Stomach (tissue), 9 donors: ENCODE results near the gene TLL1. TPM values are rescaled to one million over a fixed set of nuclear protein-coding genes. Genes with fewer than 3 reads are reported as not detected.

Source experiments
- DNase-seq, 2 donors: peaks; one replicate each; pipeline versions ENCODE4 v3.0.0 to v3.0.0-alpha.2; 2013 to 2019
- H3K27ac ChIP-seq, 5 donors: fragments of 200-600 bp in 4 of 5; sonication (generic) in 4 of 5; one replicate each; pipeline ENCODE4 v1.5.1; 2013 to 2019; ENCODE audit warnings: mild to moderate bottlenecking in 1 of 5, moderate library complexity in 1 of 5
- H3K27me3 ChIP-seq, 3 donors: fragments of 200-600 bp; sonication (generic); one replicate each; pipeline ENCODE4 v1.5.1; 2017 to 2019; ENCODE audit warnings: mixed run types in 1 of 3
- H3K36me3 ChIP-seq, 4 donors: fragments of 200-600 bp; sonication (generic); 1 replicate in 3 of 4; 2 replicates in 1 of 4; pipeline ENCODE4 v1.5.1; 2016 to 2019
- H3K4me1 ChIP-seq, 4 donors: fragments of 200-600 bp; sonication (generic); one replicate each; pipeline ENCODE4 v1.5.1; 2016 to 2019
- H3K4me3 ChIP-seq, 4 donors: fragments of 200-600 bp; sonication (generic) in 3 of 4; one replicate each; pipeline ENCODE4 v1.5.1; 2016 to 2019; ENCODE audit warnings: mild to moderate bottlenecking in 1 of 4
- H3K9me3 ChIP-seq, 4 donors: fragments of 200-600 bp; sonication (generic); one replicate each; pipeline ENCODE4 v1.5.1; 2016 to 2019
- CTCF ChIP-seq, 7 experiments: fragments of 450-650 bp in 4 of 7; fragments of 200-600 bp in 3 of 7; sonication (generic) in 3 of 7; IDR thresholded peaks; one replicate each; pipeline ENCODE4 v1.5.1; 2016 to 2019; ENCODE audit warnings: antibody characterized with exemption in 7 of 7, control low read depth in 2 of 7, mild to moderate bottlenecking in 1 of 7
- EP300 ChIP-seq: sonication (generic); formaldehyde crosslinking; IDR thresholded peaks from one replicate; pipeline ENCODE4 v1.6.1; 2017; ENCODE audit warnings: antibody characterized with exemption
- POLR2A ChIP-seq, 4 donors: fragments of 450-650 bp; IDR thresholded peaks; one replicate each; pipeline ENCODE4 v1.6.1; 2016; ENCODE audit warnings: antibody characterized with exemption in 4 of 4, control low read depth in 2 of 4, mild to moderate bottlenecking in 1 of 4, moderate library complexity in 1 of 4
- POLR2AphosphoS5 ChIP-seq, 3 donors: sonication (generic); formaldehyde crosslinking; IDR thresholded peaks; one replicate each; pipeline ENCODE4 v1.6.1; 2016; ENCODE audit warnings: antibody characterized with exemption in 3 of 3
- WGBS, 5 donors: extraction: QIAGEN DNeasy Blood & Tissue Kit in 3 of 5; methylation state at CpG; one replicate each; pipeline versions ENCODE4 v1.1.5 to v1.1.7; 2013 to 2018; 5-methylcytosine and 5-hydroxymethylcytosine counted together
- intact Hi-C: fragments of 100-400 bp; cut with DNase I; formaldehyde crosslinking; loops from one replicate; pipeline ENCODE4 v1.15.1; 2023; ENCODE audit warnings: low total_unique reads
- polyA plus RNA-seq, 3 donors: library from polyadenylated mRNA; stranded (reverse); fragments of 200-250 nt; gene quantifications; one replicate each; pipeline ENCODE4 v1.2.3, GENCODE V29; 2013
- total RNA-seq, 5 donors: library from RNA; depleted of rRNA; stranded (reverse); fragments of >200 nt; gene quantifications; one replicate each; pipeline versions ENCODE4 v1.1.0 to v1.2.3, GENCODE V29; 2014 to 2016
- donor health status: healthy with polysubstance abuse.
- donor health status: Bipolar disorder and iron deficiency.
- donor health status: healthy.

The TLL1 gene
- total and polyA plus RNA-seq, 8 donors: under 0.01 to 27.5 (median 0.28) TPM; not detected in 1

- no peaks in the 10 kb centered on the region for H3K36me3 ChIP-seq
- intact Hi-C loops: no loop called here
- no peaks in the 10 kb centered on the region for H3K4me1 ChIP-seq
- 67 to 86% (median 78%) methylated on average over 4 of the region's 4 CpGs for WGBS, 5 donors
- TF ChIP-seq CTCF (IDR thresholded peaks at IDR 0.05): no peak
- TF ChIP-seq POLR2A (IDR thresholded peaks at IDR 0.05): no peak
- no peak for TF ChIP-seq EP300
- no peak for TF ChIP-seq POLR2AphosphoS5 (IDR thresholded peaks at IDR 0.05)
- no peak overlapping the region for H3K4me3 ChIP-seq
- H3K9me3 ChIP-seq: no peaks in the 10 kb centered on the region
- H3K27ac ChIP-seq: no peak overlapping the region
- H3K27me3 ChIP-seq: no peaks in the 10 kb centered on the region
- no peak for DNase-seq
Measured at GRCh38 chr4:165991325-165992180, 118.5 kb downstream of the TLL1 start.

- TF ChIP-seq CTCF (IDR thresholded peaks at IDR 0.05): no peak
- no peak for TF ChIP-seq POLR2AphosphoS5 (IDR thresholded peaks at IDR 0.05)
- no peak for TF ChIP-seq POLR2A (IDR thresholded peaks at IDR 0.05)
- no peak for TF ChIP-seq EP300
- Histone ChIP-seq H3K27ac (no peak overlapping the region), H3K4me1 (no peaks in the 10 kb centered on the region), H3K4me3 (no peak overlapping the region), H3K9me3 (no peaks in the 10 kb centered on the region), H3K27me3 (no peaks in the 10 kb centered on the region), H3K36me3 (no peaks in the 10 kb centered on the region)
- intact Hi-C loops: no loop called here
- WGBS, 5 donors: 69 to 86% (median 73%) methylated on average over 1 of the region's 1 CpG
- DNase-seq: no peak
Measured at GRCh38 chr4:165992283-165992682, 119.2 kb downstream of the TLL1 start.

GRCh38 chr4:165994701-165995100 lies 121.7 kb downstream of the TLL1 start:
- Histone ChIP-seq H3K36me3 (no peaks in the 10 kb centered on the region), H3K4me1 (no peaks in the 10 kb centered on the region), H3K27ac (no peak overlapping the region), H3K4me3 (no peak overlapping the region), H3K27me3 (no peaks in the 10 kb centered on the region), H3K9me3 (no peaks in the 10 kb centered on the region)
- intact Hi-C loops: no loop called here
- DNase-seq: no peak
- 43 to 68% (median 57%) methylated on average over 1 of the region's 1 CpG for WGBS, 5 donors
- TF ChIP-seq POLR2A (IDR thresholded peaks at IDR 0.05) (no peak), CTCF (IDR thresholded peaks at IDR 0.05) (no peak), POLR2AphosphoS5 (IDR thresholded peaks at IDR 0.05) (no peak), EP300 (no peak)

- H3K27me3 ChIP-seq: no peaks in the 10 kb centered on the region
- no peak overlapping the region for H3K27ac ChIP-seq
- intact Hi-C loops: no loop called here
- TF ChIP-seq POLR2A (IDR thresholded peaks at IDR 0.05): no peak
- WGBS, 5 donors: 74 to 82% (median 79%) methylated on average over 2 of the region's 2 CpGs
- no peak for DNase-seq
- H3K9me3 ChIP-seq: no peaks in the 10 kb centered on the region
- no peaks in the 10 kb centered on the region for H3K36me3 ChIP-seq
- H3K4me1 ChIP-seq: no peaks in the 10 kb centered on the region
- H3K4me3 ChIP-seq: no peak overlapping the region
Measured at GRCh38 chr4:166003811-166004210, 130.8 kb downstream of the TLL1 start.

- 85 to 89% (median 87%) methylated on average over 2 of the region's 2 CpGs for WGBS, 5 donors
- Histone ChIP-seq H3K27me3 (no peaks in the 10 kb centered on the region), H3K4me3 (no peak overlapping the region), H3K27ac (no peak overlapping the region), H3K4me1 (no peaks in the 10 kb centered on the region), H3K36me3 (no peaks in the 10 kb centered on the region), H3K9me3 (no peaks in the 10 kb centered on the region)
- TF ChIP-seq POLR2A (IDR thresholded peaks at IDR 0.05) (no peak), EP300 (no peak), CTCF (IDR thresholded peaks at IDR 0.05) (no peak), POLR2AphosphoS5 (IDR thresholded peaks at IDR 0.05) (no peak)
- no peak for DNase-seq
- intact Hi-C loops: no loop called here
Measured at GRCh38 chr4:166006217-166006616, 133.2 kb downstream of the TLL1 start.
